Endothelial cell of umbilical vein (primary cell): ENCODE measurements around the gene CLDN3. TPM values are rescaled to one million over a fixed set of nuclear protein-coding genes. Genes with fewer than 3 reads are reported as not detected.
"Not testable (repeated sequence)": the region's sequence is repeated elsewhere in the genome, so short reads cannot be mapped to it uniquely, and the experiment has no call there.

Experiments used
- BruUV-seq: library from RNA; stranded (reverse); fragments of 400-500 nt; replicated peaks from 2 replicates; lab custom pipeline; 2021; lab: Mats Ljungman, UMichigan
- CTCF ChIA-PET: fragments of 300-600, 350-600 bp; sonication (Branson Sonifier 250); formaldehyde crosslinking; loops from one replicate; lab custom pipeline; 2021; ENCODE audit warnings: antibody characterized with exemption, inconsistent platforms; lab: Charles Lee
- POLR2A ChIA-PET: fragments of 300-600, 350-600 bp; sonication (Branson Sonifier 250); formaldehyde crosslinking; loops from one replicate; lab custom pipeline; 2021; ENCODE audit warnings: antibody characterized with exemption, inconsistent platforms; lab: Charles Lee
- DNase-seq: peaks from one replicate; pipeline ENCODE4 v3.0.0-alpha.2; 2011; ENCODE audit warnings: low read depth, low spot score
- FAIRE-seq: peaks from 2 replicates; lab custom pipeline; 2011; peaks lifted over from hg19 to GRCh38; lab: Jason Lieb, UNC
- H2AFZ ChIP-seq: 2 replicates; pipeline ENCODE4 v1.6.0; 2012; ENCODE audit warnings: low read depth, low read length, control low read depth, inconsistent platforms
- H3K27ac ChIP-seq: 2 replicates; pipeline ENCODE4 v1.5.1; 2011; ENCODE audit warnings: low read depth, mild to moderate bottlenecking, control low read depth, low read length, moderate library complexity; ENCODE audit not compliant: insufficient read depth
- H3K27me3 ChIP-seq, 2 experiments: 2 replicates each; pipeline versions ENCODE4 v1.6.0 to v1.6.1; 2011; ENCODE audit warnings: low read length in 2 of 2, mixed read lengths in 1 of 2; ENCODE audit not compliant: control insufficient read depth in 2 of 2, insufficient read depth in 2 of 2
- H3K36me3 ChIP-seq, 2 experiments: 2 replicates in 1 of 2; 3 replicates in 1 of 2; pipeline ENCODE4 v1.5.1; 2011; ENCODE audit warnings: low read length in 2 of 2, mild to moderate bottlenecking in 1 of 2, moderate library complexity in 1 of 2; ENCODE audit not compliant: control insufficient read depth in 2 of 2, insufficient read depth in 2 of 2; ENCODE audit errors: extremely low read depth in 1 of 2
- H3K4me1 ChIP-seq: 3 replicates; pipeline ENCODE4 v1.5.1; 2011; ENCODE audit warnings: mild to moderate bottlenecking, low read length; ENCODE audit not compliant: control insufficient read depth, insufficient read depth; ENCODE audit errors: extremely low read depth
- H3K4me2 ChIP-seq: 2 replicates; pipeline ENCODE4 v1.6.1; 2011; ENCODE audit warnings: low read length, control low read depth, mixed read lengths; ENCODE audit not compliant: insufficient read depth
- H3K4me3 ChIP-seq, 3 experiments: fragments of 200-600 bp in 1 of 3; sonication (generic), shearing (Covaris generic) in 1 of 3; replicated peaks in 1 of 3; 2 replicates each; pipeline ENCODE4 v1.5.1; 2011 to 2016; ENCODE audit warnings: control low read depth in 3 of 3, low read length in 3 of 3, mild to moderate bottlenecking in 2 of 3, inconsistent platforms in 1 of 3, low read depth in 1 of 3, moderate library complexity in 1 of 3; ENCODE audit not compliant: insufficient read depth in 1 of 3
- H3K79me2 ChIP-seq: 2 replicates; pipeline ENCODE4 v1.6.0; 2012; ENCODE audit warnings: low read length, inconsistent platforms; ENCODE audit not compliant: control insufficient read depth, insufficient read depth
- H3K9ac ChIP-seq: replicated peaks from 2 replicates; pipeline ENCODE3; 2011; ENCODE audit warnings: low read length, control low read depth; ENCODE audit not compliant: insufficient read depth; ENCODE audit errors: extremely low read depth
- H3K9me1 ChIP-seq: replicated peaks from 3 replicates; pipeline ENCODE4 v1.6.0; 2011; ENCODE audit warnings: mild to moderate bottlenecking, low read length; ENCODE audit not compliant: control insufficient read depth, insufficient read depth; ENCODE audit errors: extremely low read depth
- H3K9me3 ChIP-seq: replicated peaks from 2 replicates; pipeline ENCODE4 v1.5.1; 2012; ENCODE audit warnings: low read length, inconsistent platforms; ENCODE audit not compliant: control insufficient read depth, insufficient read depth
- H4K20me1 ChIP-seq: replicated peaks from 2 replicates; pipeline ENCODE3; 2011; ENCODE audit warnings: mild to moderate bottlenecking, low read length; ENCODE audit not compliant: control insufficient read depth, insufficient read depth; ENCODE audit errors: extremely low read depth
- EZH2 ChIP-seq: IDR thresholded peaks from 2 replicates; pipeline ENCODE4 v1.6.1; 2012; ENCODE audit warnings: borderline replicate concordance, low read depth, mild to moderate bottlenecking, moderate library complexity, low read length, inconsistent platforms; ENCODE audit not compliant: severe bottlenecking
- FOS ChIP-seq: IDR thresholded peaks from 2 replicates; pipeline ENCODE4 v1.6.1; 2011; ENCODE audit warnings: mild to moderate bottlenecking, low read length, moderate library complexity, borderline replicate concordance; ENCODE audit not compliant: insufficient read depth
- GATA2 ChIP-seq: IDR thresholded peaks from 2 replicates; pipeline ENCODE4 v1.7.0; 2011; ENCODE audit warnings: low read depth, mild to moderate bottlenecking, moderate library complexity, mixed read lengths, low read length; ENCODE audit not compliant: insufficient read length, insufficient read depth
- JUN ChIP-seq: IDR thresholded peaks from 2 replicates; pipeline ENCODE4 v1.6.1; 2011; ENCODE audit warnings: borderline replicate concordance, low read depth; ENCODE audit not compliant: insufficient read length, insufficient read depth
- MYC ChIP-seq: IDR thresholded peaks from one replicate; pipeline ENCODE4 v1.6.1; 2011; ENCODE audit warnings: mild to moderate bottlenecking, low read depth, low read length
- POLR2A ChIP-seq: IDR thresholded peaks from 2 replicates; pipeline ENCODE4 v1.6.1; 2012; ENCODE audit warnings: low read depth, mild to moderate bottlenecking, control low read depth, low read length
- POLR2AphosphoS5 ChIP-seq: IDR thresholded peaks from 2 replicates; pipeline ENCODE4 v1.6.1; 2012; ENCODE audit warnings: low read depth, mild to moderate bottlenecking, control low read depth, low read length, moderate library complexity; ENCODE audit not compliant: insufficient read depth
- dilution Hi-C: fragments of 300-500 bp; cut with MboI; formaldehyde crosslinking; loops from one replicate; pipeline ENCODE4 v1.15.0; 2019; ENCODE audit warnings: low sequenced_read_pairs; ENCODE audit not compliant: extremely low pct_ligation_motif_present
- intact Hi-C: fragments of 100-400 bp; cut with micrococcal nuclease; formaldehyde crosslinking; loops from one replicate; pipeline ENCODE4 v1.10.0; 2022
- polyA plus RNA-seq, 4 experiments: library from polyadenylated mRNA; depleted of rRNA in 3 of 4; stranded (reverse) in 3 of 4; unstranded in 1 of 4; fragments of >200 nt; gene quantifications; 2 replicates each; pipeline versions ENCODE4 v1.2.1 to v1.2.3, GENCODE V29; 2011 to 2012; ENCODE audit warnings: missing spikeins in 1 of 4
- total RNA-seq: library from RNA; stranded (reverse); gene quantifications from 2 replicates; pipeline ENCODE4 v1.2.3, GENCODE V29; 2021
- TF ChIP-seq, protein P1 (sequence below): IDR thresholded peaks from 2 replicates; pipeline ENCODE4 v1.6.1; 2011; ENCODE audit not compliant: insufficient read depth, insufficient read length
- TF ChIP-seq, protein P2 (sequence below), 2 donors: IDR thresholded peaks; 1 replicate in 1 of 2; 2 replicates in 1 of 2; pipeline ENCODE4 v1.5.1; 2011; ENCODE audit warnings: low read length in 2 of 2, mild to moderate bottlenecking in 2 of 2, moderate library complexity in 2 of 2, control low read depth in 1 of 2, inconsistent platforms in 1 of 2, low read depth in 1 of 2; ENCODE audit not compliant: insufficient read depth in 1 of 2; ENCODE audit errors: extremely low read depth in 1 of 2

Gene CLDN3
- total and polyA plus RNA-seq, 2 donors (not counting 3 experiments of a cell fraction or from before 2014, with no cell fraction given), result 0.62 to 1.9 TPM

DNA sequence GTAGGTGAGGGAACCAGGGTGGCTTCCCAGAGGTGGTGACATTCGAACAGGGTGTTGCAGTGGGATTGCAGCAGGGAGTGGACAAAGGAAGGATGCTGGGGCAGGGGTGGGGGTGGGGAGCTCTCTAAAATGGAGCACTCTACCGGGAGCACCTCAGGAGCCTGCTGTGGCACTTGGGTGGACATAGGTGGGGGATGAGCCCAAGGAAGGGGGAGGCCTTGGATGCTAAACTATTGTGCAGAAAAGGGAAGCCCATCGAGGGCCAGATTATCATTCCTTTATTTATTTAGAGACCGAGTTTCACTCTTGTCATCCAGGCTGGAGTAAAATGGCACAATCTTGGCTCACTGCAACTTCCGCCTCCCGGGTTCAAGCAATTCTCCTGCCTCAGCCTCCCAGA is 47.3 kb downstream of the CLDN3 start:
- peaks cover 8% of the 10 kb centered on the region for H3K79me2 ChIP-seq
- POLR2A ChIA-PET, result no interaction called here
- BruUV-seq, result no TSS peak
- DNase-seq, result no peak
- H3K9me1 ChIP-seq, result no peaks in the 10 kb centered on the region
- peaks cover 9% of the 10 kb centered on the region for H3K4me1 ChIP-seq
- H3K9me3 ChIP-seq, result no peaks in the 10 kb centered on the region
- FAIRE-seq, result no peak
- no peak for TF ChIP-seq GATA2
- TF ChIP-seq POLR2A, result no peak
- no peak for TF ChIP-seq JUN
- TF ChIP-seq FOS, result no peak
- TF ChIP-seq POLR2AphosphoS5, result no peak
- TF ChIP-seq MYC, result no peak
- no peak for TF ChIP-seq EZH2
- TF ChIP-seq, protein P1, sequence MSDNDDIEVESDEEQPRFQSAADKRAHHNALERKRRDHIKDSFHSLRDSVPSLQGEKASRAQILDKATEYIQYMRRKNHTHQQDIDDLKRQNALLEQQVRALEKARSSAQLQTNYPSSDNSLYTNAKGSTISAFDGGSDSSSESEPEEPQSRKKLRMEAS, result no peak
- TF ChIP-seq, protein P2, sequence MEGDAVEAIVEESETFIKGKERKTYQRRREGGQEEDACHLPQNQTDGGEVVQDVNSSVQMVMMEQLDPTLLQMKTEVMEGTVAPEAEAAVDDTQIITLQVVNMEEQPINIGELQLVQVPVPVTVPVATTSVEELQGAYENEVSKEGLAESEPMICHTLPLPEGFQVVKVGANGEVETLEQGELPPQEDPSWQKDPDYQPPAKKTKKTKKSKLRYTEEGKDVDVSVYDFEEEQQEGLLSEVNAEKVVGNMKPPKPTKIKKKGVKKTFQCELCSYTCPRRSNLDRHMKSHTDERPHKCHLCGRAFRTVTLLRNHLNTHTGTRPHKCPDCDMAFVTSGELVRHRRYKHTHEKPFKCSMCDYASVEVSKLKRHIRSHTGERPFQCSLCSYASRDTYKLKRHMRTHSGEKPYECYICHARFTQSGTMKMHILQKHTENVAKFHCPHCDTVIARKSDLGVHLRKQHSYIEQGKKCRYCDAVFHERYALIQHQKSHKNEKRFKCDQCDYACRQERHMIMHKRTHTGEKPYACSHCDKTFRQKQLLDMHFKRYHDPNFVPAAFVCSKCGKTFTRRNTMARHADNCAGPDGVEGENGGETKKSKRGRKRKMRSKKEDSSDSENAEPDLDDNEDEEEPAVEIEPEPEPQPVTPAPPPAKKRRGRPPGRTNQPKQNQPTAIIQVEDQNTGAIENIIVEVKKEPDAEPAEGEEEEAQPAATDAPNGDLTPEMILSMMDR (IDR thresholded peaks at IDR 0.05; ENCODE audit: extremely low read depth in 1 of 2, insufficient read depth in 1 of 2, low read depth in 1 of 2, low read length in 2 of 2), result no peak
- no peak overlapping the region for H3K9ac ChIP-seq
- dilution Hi-C loops (no loop called here), intact Hi-C loops (no loop called here)
- no peaks in the 10 kb centered on the region for H4K20me1 ChIP-seq
- H3K4me2 ChIP-seq, result no peak overlapping the region
- no peaks in the 10 kb centered on the region for H3K27me3 ChIP-seq
- H3K36me3 ChIP-seq, result no peaks in the 10 kb centered on the region
- no peak overlapping the region for H2AFZ ChIP-seq
- H3K27ac ChIP-seq, result no peak overlapping the region
- CTCF ChIA-PET, result interaction anchor here (0.9 to 8.6 kb wide), 4 partner anchors 9 to 112 kb away, joined by 3 to 270 read pairs (median 4); no protein-coding TSS in a partner anchor
- H3K4me3 ChIP-seq, result no peak overlapping the region

DNA sequence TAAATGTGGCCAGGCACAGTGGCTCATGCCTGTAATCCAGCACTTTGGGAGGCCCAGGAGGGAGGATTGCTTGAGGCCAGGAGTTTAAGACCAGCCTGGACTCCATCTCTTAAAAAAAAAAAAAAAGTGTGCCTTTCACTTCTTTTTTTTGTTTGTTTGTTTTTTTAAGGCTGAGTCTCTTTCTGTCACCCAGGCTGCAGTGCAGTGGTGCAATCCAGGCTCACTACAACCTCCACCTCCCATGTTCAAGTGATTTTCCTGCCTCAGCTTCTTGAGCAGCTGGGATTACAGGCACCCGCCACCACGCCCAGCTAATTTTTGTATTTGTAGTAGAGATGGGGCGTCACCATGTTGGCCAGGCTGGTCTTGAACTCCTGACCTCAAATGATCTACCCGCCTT is 47.9 kb downstream of the CLDN3 start:
- H3K27ac ChIP-seq, H3K27me3 ChIP-seq, H3K9me3 ChIP-seq, H3K9me1 ChIP-seq, H2AFZ ChIP-seq, H4K20me1 ChIP-seq, POLR2A ChIA-PET, intact Hi-C loops, FAIRE-seq, H3K36me3 ChIP-seq, H3K4me2 ChIP-seq, H3K9ac ChIP-seq, DNase-seq, BruUV-seq, dilution Hi-C loops, H3K4me3 ChIP-seq: not testable (repeated sequence)
- H3K79me2 ChIP-seq, result peaks cover 14% of the 10 kb centered on the region
- CTCF ChIA-PET, result interaction anchor here (1.0 to 8.6 kb wide), 3 partner anchors 10 to 111 kb away, joined by 5 to 270 read pairs (median 6); no protein-coding TSS in a partner anchor
- peaks cover 15% of the 10 kb centered on the region for H3K4me1 ChIP-seq
